Measurements from ENCODE around the gene CD5L.

Gene CD5L

DNA sequence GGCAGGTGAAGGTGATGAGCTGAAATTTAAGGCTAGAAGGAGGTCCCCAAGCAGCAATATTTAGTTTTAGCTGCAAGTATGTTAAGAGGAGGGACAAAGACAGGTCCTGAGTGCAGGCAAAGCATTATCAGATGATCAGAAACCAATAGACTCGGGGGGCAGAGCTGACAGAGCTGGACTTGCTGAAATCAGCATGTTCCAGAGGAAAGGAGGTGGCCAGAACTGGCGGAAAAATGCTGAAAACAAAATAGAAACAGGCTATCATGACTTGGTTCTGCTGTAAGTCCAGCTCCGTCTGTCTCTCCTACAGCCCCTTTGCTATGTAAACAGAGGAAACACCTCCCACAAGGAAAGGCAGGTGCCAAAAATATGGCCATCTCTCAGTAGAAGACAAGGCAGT is at the start of gene CD5L:
Gene CD5L, minus strand, starts transcription at position 101 of the 400 bp plus-strand sequence. CDS start 107 bp downstream, outside the sequence.
- DNase-seq = no peak

DNA sequence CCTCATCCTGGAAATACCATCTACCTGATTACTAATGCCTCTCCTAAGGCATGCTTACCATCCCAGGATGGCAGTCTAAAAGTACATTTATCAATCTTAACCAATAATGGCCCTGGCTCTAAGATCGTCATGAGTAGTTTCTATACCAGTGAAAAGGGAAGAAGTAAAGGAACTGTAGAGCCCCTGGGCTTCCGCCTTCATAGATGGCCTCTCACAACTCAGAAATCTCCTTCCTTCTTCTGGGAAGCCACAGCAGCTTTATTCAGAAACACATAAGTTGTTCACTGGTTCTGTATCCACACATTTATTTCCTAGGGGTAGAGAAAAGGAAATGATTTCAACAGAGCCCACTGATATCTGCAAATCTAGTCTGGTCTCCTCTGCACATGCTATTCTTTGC is 41.0 kb upstream of the CD5L start:
- no peak for DNase-seq

DNA sequence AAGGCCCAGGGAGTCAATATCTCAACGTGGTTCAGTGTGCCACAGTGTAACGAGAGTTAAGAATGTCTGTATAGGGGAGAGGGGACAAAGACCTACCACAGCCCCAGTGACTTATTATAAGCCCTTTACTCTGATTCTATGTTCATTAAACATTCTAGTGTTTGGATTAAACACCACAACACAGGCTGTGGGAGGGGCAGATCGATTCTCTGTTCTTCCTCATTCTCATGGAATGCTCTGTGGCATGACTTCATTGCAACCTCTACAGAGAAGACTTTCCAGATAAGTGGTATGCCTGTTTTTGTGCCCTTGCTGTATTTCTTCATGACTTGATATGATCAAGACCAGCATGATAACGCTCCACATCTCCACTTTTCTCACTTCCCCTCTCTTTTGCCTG is 39.0 kb upstream of the CD5L start:
- no peak for DNase-seq

DNA sequence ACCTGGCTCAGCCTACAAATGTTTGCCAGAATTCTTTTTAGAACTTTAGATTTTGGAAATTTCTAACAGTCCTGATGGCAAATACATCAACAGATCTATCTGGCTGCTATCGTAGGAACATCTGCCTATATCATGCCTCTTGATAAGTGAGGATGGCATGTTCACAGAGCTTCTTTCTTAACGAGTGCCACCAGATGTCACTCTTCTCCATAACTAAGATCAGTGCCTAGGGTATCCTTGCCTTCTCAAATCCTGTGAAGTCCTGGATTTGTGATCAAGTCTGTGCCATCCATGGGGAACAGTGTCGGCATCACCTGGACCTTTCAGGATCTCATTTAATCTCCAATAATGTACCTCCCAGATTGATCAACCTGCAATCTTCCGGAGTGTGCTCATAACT is 36.5 kb upstream of the CD5L start:
- DNase-seq = no peak

DNA sequence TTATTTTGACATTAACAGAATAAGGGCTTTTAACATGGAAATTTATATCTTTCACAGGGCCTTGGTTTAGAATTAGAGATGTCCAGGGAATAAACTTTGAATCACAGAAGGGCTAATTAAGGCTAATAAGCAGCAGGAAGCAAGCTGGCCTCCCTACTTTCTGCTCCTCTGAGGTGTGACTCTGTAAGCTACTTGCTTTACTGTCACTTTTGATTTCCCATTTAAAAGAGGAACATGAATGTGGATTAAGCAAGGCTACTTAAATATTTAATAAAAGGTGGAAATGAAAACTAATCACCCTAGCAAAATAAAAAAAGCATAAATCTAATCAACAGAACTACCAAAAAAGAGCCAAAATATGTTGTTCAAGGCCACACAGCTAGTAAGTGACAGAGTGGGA is 28.9 kb upstream of the CD5L start:
- DNase-seq = no peak

DNA sequence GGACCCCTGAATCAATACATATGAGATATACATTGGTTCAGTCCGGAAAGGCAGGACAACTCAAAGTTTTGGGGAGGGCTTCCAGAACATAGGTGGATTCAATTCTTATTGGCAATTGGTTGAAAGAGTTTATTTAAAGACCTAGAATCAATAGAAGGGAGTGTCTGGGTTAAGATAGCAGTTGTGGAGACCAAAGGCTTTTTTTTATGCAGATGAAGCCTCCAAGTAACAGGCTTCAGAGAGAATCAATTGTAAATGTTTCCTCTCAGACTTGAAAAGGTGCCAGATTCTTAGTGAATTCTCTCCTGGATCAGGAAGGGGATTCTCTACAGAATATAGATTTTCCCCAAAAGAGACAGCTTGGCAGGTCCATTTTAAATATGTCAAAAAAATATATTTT is 27.0 kb upstream of the CD5L start:
- DNase-seq = no peak

DNA sequence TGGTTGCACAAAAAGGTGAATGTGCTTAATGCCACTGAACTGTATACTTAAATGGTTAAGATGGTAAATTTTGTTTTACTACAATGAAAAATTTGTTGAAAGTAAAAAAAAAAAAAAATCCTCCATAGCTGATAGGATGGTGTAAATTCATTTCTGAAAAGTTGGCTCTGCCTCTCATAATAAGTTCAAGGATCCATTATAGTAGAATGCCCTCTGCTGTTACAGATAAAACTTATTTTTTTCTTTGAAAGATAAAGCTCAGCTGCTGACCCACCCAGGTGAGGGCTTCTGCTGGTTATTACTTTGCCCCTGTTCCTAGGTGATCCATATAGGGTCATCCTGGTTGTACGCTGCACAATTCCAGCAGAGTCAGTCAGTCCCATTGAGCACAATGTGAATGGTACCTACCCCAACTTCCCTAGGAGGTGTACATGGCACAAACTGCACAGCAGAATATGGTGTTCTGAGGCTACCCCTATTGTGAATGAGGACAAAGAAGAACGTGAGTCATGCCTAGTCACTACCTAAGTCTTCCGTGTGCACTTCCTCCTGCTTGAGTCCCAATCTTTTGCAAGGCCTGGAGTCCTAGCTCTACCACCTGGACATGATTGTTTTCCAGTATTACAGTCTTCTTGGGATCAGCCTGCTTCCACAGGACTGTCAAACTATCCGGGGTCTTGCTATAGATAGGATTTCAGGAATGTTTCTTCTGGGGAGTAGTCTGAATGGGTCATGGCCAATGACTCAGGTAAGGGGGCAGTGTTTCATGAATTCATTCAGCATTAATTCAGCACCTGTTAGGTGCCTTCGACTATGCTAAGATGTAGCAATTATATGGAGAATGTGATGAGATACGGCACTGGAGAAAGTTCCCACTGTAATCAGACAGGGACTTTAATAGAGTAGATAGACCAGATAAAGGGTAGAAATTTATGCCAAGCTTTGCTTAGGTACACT is 20.8 kb upstream of the CD5L start:
- DNase-seq = no peak

DNA sequence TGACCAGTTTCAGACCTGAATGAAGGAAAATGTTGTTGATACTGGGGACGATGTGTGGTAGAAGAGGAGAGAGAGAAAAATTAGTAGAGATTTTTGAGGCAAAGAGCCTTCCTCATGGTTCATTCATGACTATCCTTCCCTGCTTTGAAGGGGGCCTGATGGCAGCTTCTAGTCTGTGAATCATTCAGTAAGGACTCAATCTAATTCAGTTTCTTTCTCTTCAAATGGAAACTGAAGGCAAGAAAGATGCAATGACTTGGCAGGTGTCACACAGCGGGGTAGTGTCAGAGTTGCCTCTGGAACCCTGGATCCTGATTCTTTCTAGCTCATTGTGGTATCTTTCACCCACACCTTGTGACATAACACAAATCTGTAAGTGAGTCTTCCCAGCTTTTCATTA is 14.9 kb upstream of the CD5L start:
- no peak for DNase-seq

DNA sequence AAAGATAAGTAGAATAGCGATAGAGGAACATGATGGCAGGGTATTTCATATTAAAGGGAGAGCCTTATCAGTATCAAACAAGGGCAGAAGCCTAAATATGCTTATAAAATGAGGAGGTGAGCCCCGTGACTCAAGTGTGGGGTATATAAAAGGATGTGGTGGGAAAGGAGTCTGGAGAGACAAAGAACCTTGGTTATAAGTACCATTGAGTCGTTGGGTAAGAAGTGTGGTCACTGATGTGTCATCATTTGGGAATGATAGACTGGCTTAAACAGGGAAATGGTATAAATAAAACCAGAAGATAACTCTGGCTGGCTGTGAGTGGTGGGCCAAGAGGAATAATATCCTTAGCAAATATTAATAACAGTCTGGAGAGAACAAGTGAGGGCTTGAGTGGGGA is 10.9 kb upstream of the CD5L start:
- DNase-seq = no peak

DNA sequence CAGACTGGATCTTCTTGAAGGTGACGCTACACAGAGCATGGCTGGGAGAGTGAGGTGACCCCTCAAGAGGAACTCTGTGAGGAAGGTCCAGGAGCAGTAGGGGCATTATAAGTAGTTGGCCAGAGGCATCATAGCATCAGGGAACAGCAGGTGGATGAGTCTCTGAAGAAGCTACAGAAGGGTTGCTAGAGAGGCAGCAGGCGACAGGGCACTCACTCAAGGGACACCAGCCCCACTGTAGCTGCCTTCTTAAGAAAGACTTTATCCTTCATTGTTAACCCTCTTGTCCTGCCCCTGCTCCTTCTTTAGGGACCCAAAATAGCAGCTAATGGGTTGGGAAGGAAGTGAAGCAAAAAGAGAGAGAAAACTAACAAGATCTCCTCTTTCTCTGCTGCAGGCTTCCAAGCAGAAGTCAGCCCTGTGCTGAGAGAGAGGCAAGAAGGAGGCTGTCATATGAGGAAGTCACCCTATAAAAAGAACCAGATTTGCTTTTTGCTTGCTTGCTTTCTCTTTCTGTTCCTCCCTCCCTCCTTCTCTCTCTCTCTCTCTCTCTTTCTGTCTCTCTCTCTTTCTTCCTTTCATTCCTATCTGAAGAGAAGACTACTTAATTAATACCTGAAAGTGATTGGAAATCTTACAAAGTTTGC is 7.7 kb upstream of the CD5L start:
- no peak for DNase-seq

DNA sequence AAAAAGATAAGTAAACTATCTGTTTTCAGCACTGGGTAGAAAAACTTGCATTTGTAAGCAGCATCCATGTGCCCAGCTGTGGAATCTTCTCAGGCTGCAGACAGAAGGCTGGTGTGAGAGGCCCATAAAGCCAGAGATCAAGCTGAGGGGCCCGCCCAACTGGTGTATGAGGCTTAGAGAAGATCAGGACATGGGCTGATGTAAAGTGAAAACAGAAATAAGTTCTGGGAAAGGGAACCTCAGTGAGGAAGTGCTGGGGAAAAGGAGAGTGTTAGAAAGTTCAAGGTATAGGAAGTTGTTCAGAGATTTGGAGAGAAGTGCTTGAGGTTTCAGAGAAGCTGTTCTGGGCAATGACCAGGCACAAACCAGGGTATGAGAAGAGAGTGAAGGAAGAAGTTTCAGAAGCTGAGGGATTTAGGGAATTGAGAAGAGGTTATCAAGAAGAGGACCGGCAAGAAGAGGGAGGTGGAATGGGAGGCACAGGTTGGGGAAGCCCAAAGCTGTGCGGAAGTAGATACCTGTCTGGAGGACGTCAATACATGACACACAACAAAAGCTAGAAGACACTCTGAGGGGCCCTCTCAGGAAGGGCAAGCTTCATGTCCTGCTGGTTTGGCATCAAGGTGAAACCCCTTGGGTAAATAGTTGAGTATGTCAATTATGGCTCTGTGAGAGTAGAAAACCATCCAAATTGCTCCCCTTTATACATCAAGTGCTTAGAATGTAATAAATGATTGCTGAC is 2.7 kb upstream of the CD5L start:
- DNase-seq = no peak

DNA sequence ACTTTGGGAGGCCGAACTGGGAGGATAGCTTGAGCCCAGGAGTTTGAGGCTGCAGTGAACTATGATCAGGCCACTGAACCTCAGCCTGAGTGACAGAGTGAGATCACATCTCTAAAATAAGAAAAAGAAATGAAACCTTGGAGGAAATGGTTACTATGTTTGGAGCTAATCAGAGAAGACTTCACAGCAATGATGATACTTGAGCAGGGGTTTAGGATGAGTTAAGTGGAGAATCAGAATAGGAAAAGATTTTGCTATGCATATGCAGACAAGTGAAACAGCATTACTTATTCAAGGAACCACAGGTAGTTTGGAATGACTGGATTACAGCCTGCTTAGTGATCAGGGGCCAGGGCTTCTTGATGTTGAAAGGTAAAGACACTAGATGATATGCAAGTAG is 1.3 kb upstream of the CD5L start:
- DNase-seq = no peak

DNA sequence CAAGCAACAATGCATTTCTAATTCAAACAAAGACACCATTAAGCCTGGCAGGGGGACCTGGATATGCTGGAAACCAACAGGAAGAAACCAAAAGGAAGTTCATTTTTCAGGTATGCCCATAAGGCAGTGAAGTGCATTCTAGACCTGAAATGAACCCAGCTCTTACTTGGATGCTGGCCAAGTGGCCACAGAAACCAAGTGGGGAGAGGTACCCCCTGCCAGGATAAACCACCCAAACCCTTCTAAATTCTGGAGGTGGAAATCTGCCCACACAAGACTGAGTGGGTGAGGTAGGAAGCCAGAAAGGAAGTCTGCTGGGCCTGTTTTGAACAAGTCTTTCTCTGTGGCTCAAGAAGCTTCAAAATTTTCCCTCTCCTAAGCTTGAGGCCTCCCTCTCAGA is 2.6 kb downstream of the CD5L start:
- DNase-seq = no peak

DNA sequence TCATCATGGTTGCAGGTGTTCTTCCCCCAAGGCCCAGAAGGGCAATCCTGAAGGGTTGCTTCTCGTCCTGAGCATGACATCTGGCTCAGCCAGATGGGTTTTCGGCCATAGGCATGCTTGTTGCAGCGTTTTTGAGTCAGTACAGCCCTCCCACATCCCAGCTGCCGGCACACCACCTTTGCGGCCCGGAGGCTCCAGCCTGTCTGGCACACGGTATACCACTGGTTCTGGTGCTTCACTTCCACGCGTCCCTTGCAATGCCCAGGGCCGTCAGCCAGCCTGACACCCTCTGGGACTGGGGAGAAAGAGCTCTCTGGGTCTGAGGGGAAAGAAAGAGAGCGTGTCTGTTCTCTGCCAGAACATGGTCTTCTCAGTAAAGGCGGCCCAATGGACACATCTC is 7.2 kb downstream of the CD5L start:
- no peak for DNase-seq

DNA sequence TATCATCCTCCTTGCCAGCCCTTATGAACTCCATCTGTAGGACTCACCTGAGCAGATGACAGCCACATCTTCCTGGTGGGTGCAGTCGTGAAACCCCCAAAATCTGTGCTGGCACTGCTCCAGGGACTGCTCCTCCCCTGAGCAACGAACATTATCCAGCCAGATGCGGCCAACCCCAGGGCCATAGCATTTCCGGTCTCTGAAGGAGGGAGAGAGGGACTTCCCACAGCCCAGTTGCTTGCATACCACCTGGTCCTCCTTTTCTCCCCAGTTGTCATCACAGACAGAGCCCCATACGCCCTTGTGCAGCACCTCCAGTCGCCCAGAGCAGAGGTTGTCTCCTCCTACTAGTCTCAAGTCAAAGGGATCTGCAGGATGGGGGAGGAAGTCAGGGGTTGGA is 8.5 kb downstream of the CD5L start:
- DNase-seq = no peak

DNA sequence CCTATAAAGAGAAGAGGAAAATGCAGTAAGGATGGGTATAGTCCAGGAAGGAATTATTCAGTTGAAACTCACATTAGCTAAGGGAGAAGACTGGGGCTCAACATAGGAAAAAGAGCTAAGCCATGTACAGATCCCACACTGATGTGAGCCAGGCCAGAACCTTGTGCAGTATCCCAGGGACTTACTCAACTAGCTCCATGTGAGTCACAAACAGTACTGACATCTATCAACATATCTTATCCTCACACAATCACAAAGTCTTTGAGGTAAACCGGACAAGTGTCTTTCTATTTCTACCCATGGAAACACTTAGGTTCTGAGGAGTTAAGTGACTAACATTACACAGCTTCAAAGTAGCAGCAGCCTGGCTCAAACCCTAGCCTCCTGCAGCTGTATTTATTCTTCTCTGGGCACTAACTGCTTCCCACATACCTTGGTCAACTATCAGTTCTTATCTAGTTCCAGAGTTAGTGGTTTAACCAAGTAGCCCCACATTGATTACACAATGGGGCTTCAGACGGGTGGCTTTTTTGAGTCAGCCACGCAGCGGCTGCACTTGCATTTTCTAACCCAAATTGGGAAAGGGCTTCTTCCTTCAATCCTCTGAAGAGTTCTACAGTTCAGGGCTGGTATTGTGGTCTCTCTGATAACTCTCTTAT is 9.5 kb downstream of the CD5L start:
- DNase-seq = peak; percentile 3

DNA sequence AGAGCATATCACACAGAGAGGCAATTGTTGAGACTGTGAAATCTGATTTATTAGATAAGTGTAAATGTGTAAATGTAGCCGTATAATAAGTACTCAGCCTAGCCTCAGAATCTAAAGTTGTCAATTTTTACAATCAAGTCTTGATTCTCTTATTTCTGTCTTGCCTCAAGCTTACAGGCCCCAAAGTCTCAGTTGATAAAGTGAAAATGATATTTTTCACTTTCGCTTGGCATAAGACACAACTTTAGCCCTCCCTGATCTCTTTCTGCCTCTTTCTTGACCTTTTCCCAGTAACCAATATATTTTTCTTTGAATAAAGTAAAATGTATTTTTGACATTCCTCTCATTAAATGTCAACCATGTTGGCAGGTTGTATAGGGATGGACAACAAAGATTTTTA is 10.7 kb downstream of the CD5L start:
- no peak for DNase-seq

DNA sequence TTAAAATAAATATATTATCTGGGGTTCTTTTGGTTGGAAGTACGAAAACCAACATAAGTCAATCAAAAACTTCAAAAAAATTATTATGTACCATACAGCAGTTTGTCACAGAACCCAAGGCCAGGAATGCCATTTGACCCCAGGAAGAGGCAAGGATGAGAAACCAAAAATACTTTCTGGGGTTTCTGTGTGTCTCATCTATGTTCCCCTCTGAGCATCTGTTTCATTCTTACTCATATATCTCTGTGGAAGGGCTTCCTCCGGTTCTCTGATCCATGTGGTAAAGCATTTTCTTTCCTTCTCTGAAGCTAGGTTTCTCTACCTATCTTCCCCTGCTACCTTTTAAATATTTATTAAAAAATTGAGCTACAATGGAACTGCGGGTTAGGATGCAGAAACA is 11.9 kb downstream of the CD5L start:
- no peak for DNase-seq

DNA sequence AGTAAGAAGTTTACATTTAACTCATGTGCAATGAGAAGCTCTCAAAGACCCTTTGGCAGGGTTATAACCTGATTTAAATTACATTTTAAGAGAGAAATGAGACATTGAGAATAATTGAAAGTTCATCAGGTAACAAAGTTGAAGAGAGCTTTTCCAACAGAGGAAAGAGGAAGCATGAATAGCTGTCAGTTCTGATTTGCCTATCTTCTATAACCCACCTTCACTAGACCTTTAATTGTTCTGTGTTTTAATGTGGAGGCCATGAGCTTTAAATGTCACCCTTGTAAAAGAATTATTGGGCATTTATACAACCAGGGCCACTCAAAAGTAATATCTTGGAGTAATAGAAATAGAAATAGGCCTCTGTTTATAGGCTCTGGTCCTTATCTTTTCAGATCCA is 12.4 kb downstream of the CD5L start:
- no peak for DNase-seq

DNA sequence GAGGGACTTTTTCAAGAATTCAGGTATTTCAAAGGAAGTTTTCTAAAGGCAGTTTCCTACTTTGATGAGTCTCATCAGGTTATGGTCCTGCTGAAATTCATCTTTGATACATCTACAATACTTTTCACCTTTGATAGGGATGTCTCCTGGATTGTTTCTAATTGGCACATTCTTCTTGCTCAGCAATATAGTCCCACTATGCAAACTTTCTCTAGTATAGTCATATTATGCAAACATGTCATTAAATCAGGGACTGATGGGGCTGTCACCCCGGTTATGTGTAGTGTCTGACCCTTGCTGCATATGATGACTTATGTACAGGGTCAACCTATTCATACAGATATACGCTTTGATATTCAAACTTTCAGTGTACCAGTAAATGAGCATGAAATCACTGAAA is 21.3 kb downstream of the CD5L start:
- DNase-seq = no peak

DNA sequence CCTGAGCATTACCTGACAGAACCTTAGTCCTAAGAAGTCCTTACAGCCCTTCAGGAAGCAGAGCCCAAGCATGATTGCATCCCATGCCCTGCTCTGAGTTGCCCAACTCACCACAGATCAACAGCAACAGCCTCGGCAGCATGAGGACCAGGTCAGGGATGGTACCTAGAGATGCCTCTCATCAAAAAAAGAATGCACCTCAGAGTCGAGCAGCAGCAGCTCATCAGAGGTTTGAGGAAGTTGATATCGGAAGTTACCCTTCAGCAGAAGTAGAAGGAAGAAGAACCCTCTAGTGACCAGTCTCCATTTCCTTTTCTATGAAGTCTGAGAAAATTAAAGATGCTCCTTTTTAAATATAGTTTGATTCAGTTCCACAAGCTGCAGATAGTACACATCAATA is 21.7 kb downstream of the CD5L start, which contains the start of gene FCRL1:
Gene FCRL1, minus strand, starts transcription at position 225 of the 400 bp plus-strand sequence. Its CDS starts 83 bp downstream, at position 142.
- no peak for DNase-seq

DNA sequence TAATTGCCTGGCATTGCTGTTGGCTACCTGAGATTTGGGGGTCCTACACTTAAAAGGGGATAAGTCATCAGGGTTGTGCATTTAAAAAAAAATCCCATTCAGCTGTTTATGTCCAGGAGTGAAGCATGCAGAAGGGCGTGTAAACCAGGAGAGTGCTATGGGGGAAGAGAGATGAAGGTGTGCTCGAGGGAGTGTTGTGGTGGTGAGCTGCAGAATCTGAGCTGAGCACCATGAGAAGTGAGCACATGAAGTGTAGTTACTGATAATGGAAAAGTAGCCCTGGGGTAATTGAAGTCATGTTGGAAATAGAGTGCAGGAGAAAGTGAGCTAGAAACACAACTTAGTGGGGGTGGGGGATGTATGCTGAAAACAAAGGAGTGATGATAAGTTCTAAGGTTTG is 22.4 kb downstream of the CD5L start:
- DNase-seq = no peak

DNA sequence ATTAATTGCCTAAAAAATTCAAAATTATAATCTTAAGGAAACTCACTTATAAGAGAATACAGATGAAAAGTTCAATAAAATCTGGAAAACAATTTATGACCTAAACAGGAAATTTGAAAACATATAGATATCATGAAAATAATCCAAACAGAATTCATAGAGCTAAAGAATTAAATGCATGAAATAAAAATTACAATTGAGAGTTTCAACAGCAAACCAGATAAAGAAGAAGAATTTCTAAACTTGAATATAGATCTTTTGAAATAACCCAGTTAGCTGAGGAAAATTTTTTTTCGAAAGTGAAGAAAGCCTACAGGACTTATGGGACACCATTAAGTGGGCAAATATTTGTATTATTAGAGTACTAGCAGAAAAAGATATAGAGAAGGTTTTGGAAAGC is 28.3 kb downstream of the CD5L start:
- no peak for DNase-seq
